SK-N-SH (cell line): ENCODE data around the gene PRKN. TPM values are rescaled to one million over a fixed set of nuclear protein-coding genes. Genes with fewer than 3 reads are reported as not detected.
"Not testable (repeated sequence)": the region's sequence is repeated elsewhere in the genome, so short reads cannot be mapped to it uniquely, and the experiment has no call there.

Experiments used
- CTCF ChIA-PET: fragments of 300-600, 350-600 bp; formaldehyde crosslinking; extraction: SDS; loops from one replicate; lab custom pipeline; 2021; lab: Yijun Ruan, JAX
- POLR2A ChIA-PET: fragments of 350-600 bp; sonication (Branson Sonifier 250); formaldehyde crosslinking; extraction: SDS; loops from one replicate; lab custom pipeline; 2020; ENCODE audit warnings: antibody characterized with exemption, inconsistent platforms; lab: Yijun Ruan, JAX
- DNase-seq: peaks from one replicate; pipeline ENCODE4 v3.0.0; 2012
- H2AFZ ChIP-seq: fragments of 200-600 bp; sonication (generic); 2 replicates; pipeline ENCODE4 v1.8.1; 2016; ENCODE audit warnings: antibody characterized with exemption, mild to moderate bottlenecking, low read depth
- H3F3A ChIP-seq: fragments of 200-600 bp; sonication (generic); replicated peaks from 2 replicates; pipeline ENCODE3; 2016; ENCODE audit warnings: antibody characterized with exemption, mild to moderate bottlenecking; ENCODE audit not compliant: insufficient read depth
- H3K27ac ChIP-seq, 2 experiments: fragments of 200-500 bp in 1 of 2; fragments of 200-600 bp in 1 of 2; sonication (Bioruptor generic) in 1 of 2; sonication (generic), shearing (Covaris generic) in 1 of 2; 2 replicates each; pipeline versions ENCODE4 v1.5.1 to v1.6.1; 2014 to 2016; ENCODE audit warnings: low read depth in 2 of 2, inconsistent platforms in 1 of 2, low read length in 1 of 2, mild to moderate bottlenecking in 1 of 2, mixed read lengths in 1 of 2
- H3K27me3 ChIP-seq: fragments of 200-600 bp; sonication (generic), shearing (Covaris generic); 2 replicates; pipeline ENCODE4 v1.6.1; 2016; ENCODE audit warnings: mixed run types; ENCODE audit not compliant: insufficient read depth
- H3K36me3 ChIP-seq, 2 experiments: fragments of 200-500 bp in 1 of 2; fragments of 200-600 bp in 1 of 2; sonication (Bioruptor generic) in 1 of 2; sonication (generic) in 1 of 2; replicated peaks in 1 of 2; 2 replicates each; pipeline versions ENCODE3 to v1.5.1; 2014 to 2016; ENCODE audit warnings: low read length in 1 of 2, mild to moderate bottlenecking in 1 of 2; ENCODE audit not compliant: insufficient read depth in 2 of 2, control insufficient read depth in 1 of 2
- H3K4me1 ChIP-seq, 2 experiments: fragments of 200-500 bp in 1 of 2; fragments of 200-600 bp in 1 of 2; sonication (Bioruptor generic) in 1 of 2; sonication (generic), shearing (Covaris generic) in 1 of 2; 2 replicates each; pipeline versions ENCODE4 v1.5.1 to v1.6.1; 2014 to 2016; ENCODE audit warnings: low read depth in 1 of 2, low read length in 1 of 2, mixed run types in 1 of 2; ENCODE audit not compliant: insufficient read depth in 2 of 2, control insufficient read depth in 1 of 2
- H3K4me2 ChIP-seq: fragments of 200-600 bp; sonication (generic), shearing (Covaris generic); 2 replicates; pipeline ENCODE4 v1.6.1; 2017; ENCODE audit warnings: mixed run types
- H3K4me3 ChIP-seq, 2 experiments: fragments of 200-500 bp in 1 of 2; fragments of 200-600 bp in 1 of 2; sonication (Bioruptor generic) in 1 of 2; sonication (generic), shearing (Covaris generic) in 1 of 2; 2 replicates each; pipeline versions ENCODE4 v1.5.1 to v1.8.1; 2014 to 2016; ENCODE audit warnings: low read depth in 2 of 2, inconsistent platforms in 1 of 2, low read length in 1 of 2, mild to moderate bottlenecking in 1 of 2, mixed read lengths in 1 of 2, moderate library complexity in 1 of 2
- H3K79me2 ChIP-seq: fragments of 200-600 bp; sonication (generic); 2 replicates; pipeline ENCODE4 v1.8.1; 2017; ENCODE audit warnings: mild to moderate bottlenecking; ENCODE audit not compliant: insufficient read depth
- H3K9ac ChIP-seq: fragments of 200-600 bp; sonication (generic); 2 replicates; pipeline ENCODE4 v1.6.1; 2017; ENCODE audit warnings: mixed run types
- H3K9me2 ChIP-seq: fragments of 200-600 bp; sonication (generic); 2 replicates; pipeline ENCODE4 v1.6.1; 2017; ENCODE audit warnings: mixed run types
- H3K9me3 ChIP-seq: fragments of 200-600 bp; sonication (generic); 2 replicates; pipeline ENCODE4 v1.6.1; 2017; ENCODE audit warnings: mixed run types, mild to moderate bottlenecking, moderate library complexity
- H4K20me1 ChIP-seq: fragments of 200-600 bp; sonication (generic); 2 replicates; pipeline ENCODE4 v1.6.1; 2017; ENCODE audit warnings: mild to moderate bottlenecking, mixed run types; ENCODE audit not compliant: insufficient read depth
- CHD2 ChIP-seq: fragments of 150-350 bp; IDR thresholded peaks from 2 replicates; pipeline ENCODE4 v1.6.1; 2018; ENCODE audit warnings: low read length; ENCODE audit not compliant: partially characterized antibody
- CTCF ChIP-seq: fragments of 200-600 bp; sonication (generic); IDR thresholded peaks from 2 replicates; pipeline ENCODE4 v1.6.1; 2017; ENCODE audit warnings: antibody characterized with exemption, mild to moderate bottlenecking, moderate library complexity
- EZH2phosphoT487 ChIP-seq: fragments of 200-600 bp; sonication (generic); IDR thresholded peaks from 2 replicates; pipeline ENCODE4 v1.6.1; 2017; ENCODE audit warnings: low read depth, mixed run types, mild to moderate bottlenecking, antibody characterized with exemption, moderate library complexity, borderline replicate concordance
- FOSL2 ChIP-seq: IDR thresholded peaks from 2 replicates; pipeline ENCODE4 v1.4.0; 2012; ENCODE audit warnings: low read depth, mild to moderate bottlenecking, moderate library complexity, borderline replicate concordance
- GATA2 ChIP-seq: sonication (generic); formaldehyde crosslinking; IDR thresholded peaks from 2 replicates; pipeline ENCODE4 v1.5.0; 2020; ENCODE audit warnings: mild to moderate bottlenecking, missing genetic modification reagents
- MXI1 ChIP-seq: IDR thresholded peaks from 2 replicates; pipeline ENCODE4 v1.6.1; 2012; ENCODE audit warnings: mild to moderate bottlenecking, low read depth, low read length, improper control_type of control experiment
- NRF1 ChIP-seq: IDR thresholded peaks from 2 replicates; pipeline ENCODE4 v1.6.1; 2012; ENCODE audit warnings: low read depth, mild to moderate bottlenecking, low read length
- RCOR1 ChIP-seq: fragments of 150-350 bp; IDR thresholded peaks from 2 replicates; pipeline ENCODE4 v1.6.1; 2017; ENCODE audit warnings: antibody characterized with exemption, low read length
- RXRA ChIP-seq: IDR thresholded peaks from 2 replicates; pipeline ENCODE4 v1.4.0; 2012; ENCODE audit warnings: low read depth, mild to moderate bottlenecking, borderline replicate concordance
- SIN3A ChIP-seq: IDR thresholded peaks from 2 replicates; pipeline ENCODE4 v1.6.1; 2012; ENCODE audit warnings: low read depth, mild to moderate bottlenecking, low read length, moderate library complexity, borderline replicate concordance
- TCF12 ChIP-seq: IDR thresholded peaks from 2 replicates; pipeline ENCODE4 v1.4.0; 2012
- YY1 ChIP-seq: IDR thresholded peaks from 2 replicates; pipeline ENCODE4 v1.4.0; 2012; ENCODE audit warnings: low read depth, mild to moderate bottlenecking
- WGBS: methylation state at CpG from one replicate; pipeline ENCODE4 v1.1.6; 2017; ENCODE audit warnings: low lambda C conversion rate; 5-methylcytosine and 5-hydroxymethylcytosine counted together
- polyA plus RNA-seq, 3 experiments: library from polyadenylated mRNA; depleted of rRNA; stranded (reverse); fragments of >200 nt; gene quantifications; 2 replicates each; pipeline ENCODE4 v1.2.3, GENCODE V29; 2012

Gene PRKN
- polyA plus RNA-seq, 1 of the 3 experiments (the other 2 are of a cell fraction): 0.76 TPM

GRCh38 chr6:161336479-161336878, 1391.1 kb downstream of the PRKN start:
- no peak for DNase-seq
- H3K4me3 ChIP-seq: no peak overlapping the region
- H4K20me1 ChIP-seq: no peaks in the 10 kb centered on the region
- ChIA-PET POLR2A (no interaction called here), CTCF (interaction anchor here (1.7 kb wide), 1 partner anchor 35 kb away, joined by 5 read pairs; no protein-coding TSS in a partner anchor)
- no peak overlapping the region for H2AFZ ChIP-seq
- H3K36me3 ChIP-seq: no peaks in the 10 kb centered on the region
- H3K4me2 ChIP-seq: no peak overlapping the region
- H3K9ac ChIP-seq: no peak overlapping the region
- no peak for TF ChIP-seq SIN3A
- TF ChIP-seq YY1: no peak
- no peak for TF ChIP-seq EZH2phosphoT487
- no peak for TF ChIP-seq RCOR1
- no peak for TF ChIP-seq GATA2 (CRISPR knock-in tag)
- no peaks in the 10 kb centered on the region for H3K27me3 ChIP-seq
- no peak overlapping the region for H3K27ac ChIP-seq
- H3K79me2 ChIP-seq: no peaks in the 10 kb centered on the region
- 37% methylated on average over 1 of the region's 1 CpG for WGBS
- H3K9me3 ChIP-seq: no peaks in the 10 kb centered on the region
- H3K9me2 ChIP-seq: no peaks in the 10 kb centered on the region
- H3F3A ChIP-seq: no peaks in the 10 kb centered on the region
- H3K4me1 ChIP-seq: no peaks in the 10 kb centered on the region

GRCh38 chr6:161333410-161333809, 1394.2 kb downstream of the PRKN start:
- Histone ChIP-seq H3K4me1 (no peaks in the 10 kb centered on the region), H3K4me2 (no peak overlapping the region), H3K36me3 (no peaks in the 10 kb centered on the region), H3K9me2 (no peaks in the 10 kb centered on the region), H3K27me3 (no peaks in the 10 kb centered on the region), H3K79me2 (no peaks in the 10 kb centered on the region), H3K9ac (no peak overlapping the region), H3K27ac (no peak overlapping the region), H3K4me3 (no peak overlapping the region), H4K20me1 (no peaks in the 10 kb centered on the region), H2AFZ (no peak overlapping the region), H3F3A (no peaks in the 10 kb centered on the region), H3K9me3 (0 out of 2 replicates have a peak, but pooled peaks cover 2% of the 10 kb centered on the region)
- ChIA-PET CTCF (interaction anchor here (0.6 kb wide), 1 partner anchor 38 kb away, joined by 3 read pairs; no protein-coding TSS in a partner anchor), POLR2A (no interaction called here)
- no peak for TF ChIP-seq RXRA
- no peak for TF ChIP-seq MXI1
- TF ChIP-seq NRF1: no peak
- no peak for TF ChIP-seq YY1
- TF ChIP-seq FOSL2: no peak
- no peak for TF ChIP-seq CTCF
- no peak for TF ChIP-seq TCF12
- no peak for TF ChIP-seq CHD2
- no peak for DNase-seq
- WGBS: 44% methylated on average over 8 of the region's 8 CpGs

- CTCF ChIA-PET: not testable (repeated sequence)
- WGBS: 40% methylated on average over 4 of the region's 4 CpGs
Observed at GRCh38 chr6:161331402-161332081, 1396.0 kb downstream of the PRKN start.

More at GRCh38 chr6:161331402-161332081, 1396.0 kb downstream of the PRKN start:
- H3K27me3 ChIP-seq, H3K4me3 ChIP-seq, H3K27ac ChIP-seq, H3K79me2 ChIP-seq, H3K9ac ChIP-seq, H3K4me2 ChIP-seq, H3F3A ChIP-seq, H4K20me1 ChIP-seq, H3K9me3 ChIP-seq, H3K4me1 ChIP-seq, POLR2A ChIA-PET, H2AFZ ChIP-seq, DNase-seq, H3K9me2 ChIP-seq, H3K36me3 ChIP-seq: not testable (repeated sequence)
